ENCODE data around the gene BMPR1A. TPM values are rescaled to one million over a fixed set of nuclear protein-coding genes. Genes with fewer than 3 reads are reported as not detected.

Gene BMPR1A
- total RNA-seq, 4 donors from 2014 or later = 25.6 to 46.2 (median 34.7) TPM

- TF ChIP-seq CTCF (IDR thresholded peaks at IDR 0.05; ENCODE audit: low read depth) = no peak
Observed at GRCh38 chr10:86956848-86957448, 200.5 kb downstream of the BMPR1A start.

GRCh38 chr10:86957471-86958115 is 201.2 kb downstream of the BMPR1A start, which contains the start of gene MMRN2:
MMRN2 (minus strand) TSS chr10:86957615; CDS start chr10:86957541, 74 bp downstream.
- no peak for TF ChIP-seq CTCF (IDR thresholded peaks at IDR 0.05; ENCODE audit: low read depth)

GRCh38 chr10:86958116-86958900 is 201.9 kb downstream of the BMPR1A start, which contains the start of gene SNCG:
SNCG (plus strand) TSS chr10:86958599; CDS start chr10:86958698, 99 bp downstream.
- no peak for TF ChIP-seq CTCF (IDR thresholded peaks at IDR 0.05; ENCODE audit: low read depth)

GRCh38 chr10:86958901-86959736 is 202.7 kb downstream of the BMPR1A start:
- no peak for TF ChIP-seq CTCF (IDR thresholded peaks at IDR 0.05; ENCODE audit: low read depth)

- no peak for TF ChIP-seq CTCF (IDR thresholded peaks at IDR 0.05; ENCODE audit: low read depth)
Observed at GRCh38 chr10:86959737-86960002, 203.3 kb downstream of the BMPR1A start.

- no peak for TF ChIP-seq CTCF (IDR thresholded peaks at IDR 0.05; ENCODE audit: low read depth)
Observed at GRCh38 chr10:86960003-86960862, 203.8 kb downstream of the BMPR1A start.
